HepG2 (cell line): ENCODE data around the gene CCDC57. TPM values are rescaled to one million over a fixed set of nuclear protein-coding genes. Genes with fewer than 3 reads are reported as not detected.

ENCODE experiments used
- ARNT ChIP-seq: fragments of 450-650 bp; IDR thresholded peaks from 2 replicates; pipeline ENCODE4 v1.6.1; 2017
- E2F5 ChIP-seq: sonication (generic); formaldehyde crosslinking; conservative IDR thresholded peaks from 2 replicates; pipeline ENCODE4 v1.4.0; 2020; ENCODE audit warnings: missing genetic modification reagents
- HMGXB4 ChIP-seq, 2 experiments: sonication (generic) in 1 of 2; formaldehyde crosslinking in 1 of 2; IDR thresholded peaks; 2 replicates each; pipeline versions ENCODE4 v1.4.0 to v1.6.1; 2018 to 2020; ENCODE audit warnings: missing genetic modification reagents in 2 of 2, borderline replicate concordance in 1 of 2, low read depth in 1 of 2, mild to moderate bottlenecking in 1 of 2, missing biosample characterization in 1 of 2
- HNRNPK ChIP-seq: fragments of 200-400 bp; formaldehyde crosslinking; IDR thresholded peaks from 2 replicates; pipeline ENCODE4 v1.6.1; 2018; ENCODE audit warnings: low read length, low read depth, moderate library complexity, mild to moderate bottlenecking; ENCODE audit not compliant: poor library complexity, severe bottlenecking
- HOXA3 ChIP-seq: sonication (generic); formaldehyde crosslinking; IDR thresholded peaks from 2 replicates; pipeline ENCODE4 v1.5.0; 2020; ENCODE audit warnings: missing genetic modification reagents
- RELA ChIP-seq: sonication (generic); formaldehyde crosslinking; IDR thresholded peaks from 2 replicates; pipeline ENCODE4 v1.4.0; 2020; ENCODE audit warnings: missing genetic modification reagents
- RERE ChIP-seq: IDR thresholded peaks from 2 replicates; pipeline ENCODE4 v1.6.1; 2016; ENCODE audit warnings: low read depth, missing genetic modification reagents, missing compliant biosample characterization
- TOPORS ChIP-seq: sonication (generic); formaldehyde crosslinking; IDR thresholded peaks from 2 replicates; pipeline ENCODE4 v1.8.0; 2023; ENCODE audit warnings: mild to moderate bottlenecking, missing genetic modification reagents
- TRIM24 ChIP-seq: sonication (generic); formaldehyde crosslinking; IDR thresholded peaks from 2 replicates; pipeline ENCODE4 v1.8.0; 2022; ENCODE audit warnings: mild to moderate bottlenecking, missing genetic modification reagents
- ZNF20 ChIP-seq: sonication (generic); formaldehyde crosslinking; IDR thresholded peaks from 2 replicates; pipeline ENCODE4 v1.4.0; 2020; ENCODE audit warnings: mild to moderate bottlenecking, moderate library complexity, missing genetic modification reagents
- ZNF503 ChIP-seq: sonication (generic); formaldehyde crosslinking; IDR thresholded peaks from 2 replicates; pipeline ENCODE4 v1.4.0; 2020; ENCODE audit warnings: missing genetic modification reagents
- ZNF513 ChIP-seq: sonication (generic); formaldehyde crosslinking; conservative IDR thresholded peaks from 2 replicates; pipeline ENCODE4 v1.5.0; 2020; ENCODE audit warnings: missing genetic modification reagents
- ZNF556 ChIP-seq: sonication (generic); formaldehyde crosslinking; IDR thresholded peaks from 2 replicates; pipeline ENCODE4 v1.4.0; 2020; ENCODE audit warnings: mild to moderate bottlenecking, missing genetic modification reagents, borderline replicate concordance
- ZNF589 ChIP-seq: sonication (generic); formaldehyde crosslinking; conservative IDR thresholded peaks from 2 replicates; pipeline ENCODE4 v1.8.0; 2022; ENCODE audit warnings: mild to moderate bottlenecking, moderate library complexity, missing genetic modification reagents
- ZSCAN31 ChIP-seq: sonication (generic); formaldehyde crosslinking; IDR thresholded peaks from 2 replicates; pipeline ENCODE4 v1.5.0; 2020; ENCODE audit warnings: low read depth, mild to moderate bottlenecking, missing genetic modification reagents
- polyA plus RNA-seq, 8 experiments: library from polyadenylated mRNA; depleted of rRNA in 3 of 8; stranded (reverse) in 7 of 8; unstranded in 1 of 8; fragments of >200 nt; fragmentation: Illumina TruSeq in 4 of 8; extraction: Trizol in 4 of 8; gene quantifications; 2 replicates each; pipeline versions ENCODE4 v1.2.1 to v1.2.3, GENCODE V29; 2011 to 2016; ENCODE audit warnings: low read depth in 4 of 8, missing spikeins in 1 of 8, mixed read lengths in 1 of 8; ENCODE audit not compliant: insufficient read depth in 1 of 8
- total RNA-seq, 5 experiments: library from RNA; depleted of rRNA; stranded (reverse); fragments of >200 nt; fragmentation: Illumina TruSeq; extraction: Trizol; gene quantifications; 2 replicates each; pipeline ENCODE4 v1.2.3, GENCODE V29; 2016; ENCODE audit warnings: low read depth in 1 of 5

Gene CCDC57
- total and polyA plus RNA-seq, 2 of the 13 experiments (the other 11 are each of a cell fraction or from before 2014, with no cell fraction given) = 59.3 to 59.9 TPM

GRCh38 chr17:82225368-82226029 is 12.9 kb upstream of the CCDC57 start (continued):
- TF ChIP-seq RERE (CRISPR knock-in tag) (no peak), ZNF513 (CRISPR knock-in tag) (no peak), HMGXB4 (CRISPR knock-in tag; IDR thresholded peaks at IDR 0.05; ENCODE audit: borderline replicate concordance in 1 of 2, low read depth in 1 of 2) (no peak; a peak in 1 of 4 replicates), ZSCAN31 (CRISPR knock-in tag) (peak; percentile 67; the same call in 1 of the 2 replicates), ZNF503 (no peak), ZNF589 (CRISPR knock-in tag) (no peak), ZNF556 (CRISPR knock-in tag) (no peak), HNRNPK (no peak), HOXA3 (CRISPR knock-in tag) (peak; percentile 50; the same call in 1 of the 2 replicates), RELA (no peak), TRIM24 (CRISPR knock-in tag) (no peak), ARNT (no peak), ZNF20 (no peak), E2F5 (CRISPR knock-in tag) (no peak), TOPORS (CRISPR knock-in tag) (no peak)
